A673 (cell line): ENCODE data around the gene STIMATE. TPM values are rescaled to one million over a fixed set of nuclear protein-coding genes. Genes with fewer than 3 reads are reported as not detected.

ENCODE experiments used
- BruUV-seq: library from RNA; stranded (reverse); fragments of 400-500 nt; replicated peaks from 2 replicates; lab custom pipeline; 2021; lab: Mats Ljungman, UMichigan
- CTCF ChIA-PET: fragments of 300-600 bp; sonication (Branson Sonifier 250); formaldehyde crosslinking; loops from one replicate; lab custom pipeline; 2022; ENCODE audit warnings: antibody characterized with exemption; lab: Charles Lee
- POLR2A ChIA-PET: fragments of 300-600 bp; sonication (Branson Sonifier 250); formaldehyde crosslinking; loops from one replicate; lab custom pipeline; 2022; ENCODE audit warnings: antibody characterized with exemption; ENCODE audit not compliant: low non-redundant PET; lab: Charles Lee
- DNase-seq: peaks from one replicate; pipeline ENCODE4 v3.0.0-alpha.2; 2015; ENCODE audit warnings: low spot score
- H3K27ac ChIP-seq: fragments of 200-600 bp; sonication (generic); 2 replicates; pipeline ENCODE4 v1.5.1; 2016; ENCODE audit warnings: mixed run types, low read depth, mild to moderate bottlenecking, mixed read lengths, antibody characterized with exemption, low read length; ENCODE audit not compliant: poor library complexity, severe bottlenecking
- H3K27me3 ChIP-seq: fragments of 200-600 bp; sonication (generic); replicated peaks from 2 replicates; pipeline ENCODE4 v1.6.1; 2017; ENCODE audit warnings: mixed run types, low read depth, mild to moderate bottlenecking, mixed read lengths, antibody characterized with exemption, low read length; ENCODE audit not compliant: insufficient read depth, poor library complexity
- H3K36me3 ChIP-seq: fragments of 200-600 bp; sonication (generic); 2 replicates; pipeline ENCODE4 v1.6.1; 2016; ENCODE audit warnings: mixed run types, mild to moderate bottlenecking, mixed read lengths, antibody characterized with exemption, low read length; ENCODE audit not compliant: insufficient read depth, poor library complexity, severe bottlenecking
- H3K4me1 ChIP-seq: fragments of 200-600 bp; sonication (generic); 2 replicates; pipeline ENCODE4 v1.6.1; 2017; ENCODE audit warnings: mixed run types, mild to moderate bottlenecking, mixed read lengths, antibody characterized with exemption, low read length; ENCODE audit not compliant: insufficient read depth, poor library complexity, severe bottlenecking
- H3K4me3 ChIP-seq: fragments of 200-600 bp; sonication (generic); 2 replicates; pipeline ENCODE4 v1.5.1; 2016; ENCODE audit warnings: low read depth, mixed run types, mild to moderate bottlenecking, mixed read lengths, low read length; ENCODE audit not compliant: poor library complexity, severe bottlenecking
- H3K9me3 ChIP-seq: fragments of 200-600 bp; sonication (generic); 2 replicates; pipeline ENCODE4 v1.6.1; 2016; ENCODE audit warnings: mixed run types, low read depth, mild to moderate bottlenecking, mixed read lengths, antibody characterized with exemption, low read length; ENCODE audit not compliant: poor library complexity, severe bottlenecking
- CTCF ChIP-seq: fragments of 300-800, 200-600 bp; sonication (generic); conservative IDR thresholded peaks from 2 replicates; pipeline ENCODE4 v1.5.1; 2017; ENCODE audit warnings: low read depth, mild to moderate bottlenecking, antibody characterized with exemption, low read length, moderate library complexity, mixed read lengths
- EZH2 ChIP-seq: fragments of 200-600 bp; sonication (generic); IDR thresholded peaks from 2 replicates; pipeline ENCODE4 v1.6.1; 2017; ENCODE audit warnings: borderline replicate concordance, low read depth, mild to moderate bottlenecking, mixed read lengths, antibody characterized with exemption, low read length; ENCODE audit not compliant: poor library complexity, severe bottlenecking
- intact Hi-C: fragments of 100-400 bp; cut with micrococcal nuclease; formaldehyde crosslinking; loops from one replicate; pipeline ENCODE4 v1.10.0; 2022; ENCODE audit not compliant: unreplicated experiment
- total RNA-seq: library from RNA; stranded (reverse); gene quantifications from 2 replicates; pipeline ENCODE4 v1.2.3, GENCODE V29; 2021

STIMATE gene
- total RNA-seq, 1 experiment from 2014 or later, result 11.3 TPM

GRCh38 chr3:52920841-52921240 lies 23.5 kb upstream of the STIMATE start:
- Histone ChIP-seq H3K36me3 (no peaks in the 10 kb centered on the region), H3K9me3 (no peaks in the 10 kb centered on the region), H3K4me1 (no peaks in the 10 kb centered on the region), H3K27me3 (no peaks in the 10 kb centered on the region), H3K27ac (no peak overlapping the region), H3K4me3 (no peak overlapping the region)
- no TSS peak for BruUV-seq
- intact Hi-C loops, result no loop called here
- CTCF ChIA-PET, result no interaction called here
- POLR2A ChIA-PET, result no interaction called here
- no peak for DNase-seq
- TF ChIP-seq CTCF (no peak), EZH2 (no peak)

- H3K36me3 ChIP-seq, result no peaks in the 10 kb centered on the region
Measured at GRCh38 chr3:52917044-52917443, 19.7 kb upstream of the STIMATE start.

GRCh38 chr3:52915294-52915693 lies 17.9 kb upstream of the STIMATE start:
- no peaks in the 10 kb centered on the region for H3K27me3 ChIP-seq
- TF ChIP-seq CTCF (no peak), EZH2 (no peak)
- intact Hi-C loops, result no loop called here
- DNase-seq, result no peak
- H3K36me3 ChIP-seq, result no peaks in the 10 kb centered on the region
- no TSS peak for BruUV-seq
- no peaks in the 10 kb centered on the region for H3K4me1 ChIP-seq
- ChIA-PET POLR2A (no interaction called here), CTCF (no interaction called here)
- H3K9me3 ChIP-seq, result no peaks in the 10 kb centered on the region
- H3K4me3 ChIP-seq, result no peak overlapping the region
- H3K27ac ChIP-seq, result no peak overlapping the region

More at GRCh38 chr3:52917044-52917443, 19.7 kb upstream of the STIMATE start:
- DNase-seq, result no peak
- POLR2A ChIA-PET, result no interaction called here
- Histone ChIP-seq H3K4me3 (no peak overlapping the region), H3K4me1 (no peaks in the 10 kb centered on the region), H3K27ac (no peak overlapping the region), H3K27me3 (no peaks in the 10 kb centered on the region), H3K9me3 (no peaks in the 10 kb centered on the region)
- TF ChIP-seq EZH2, result no peak
- no peak for TF ChIP-seq CTCF
- CTCF ChIA-PET, result no interaction called here
- intact Hi-C loops, result no loop called here
- no TSS peak for BruUV-seq
